ENCODE results near the gene RTTN.

RTTN gene

GRCh38 chr18:70085641-70086040 lies 119.8 kb downstream of the RTTN start:
- no peak for DNase-seq (ENCODE audit: low read depth, low spot score)

GRCh38 chr18:70082430-70082829 lies 123.1 kb downstream of the RTTN start:
- no peak for DNase-seq (ENCODE audit: low read depth, low spot score)

- no peak for DNase-seq (ENCODE audit: low read depth, low spot score)
Observed at GRCh38 chr18:70078106-70078505, 127.4 kb downstream of the RTTN start.

GRCh38 chr18:70075906-70076305 lies 129.6 kb downstream of the RTTN start:
- no peak for DNase-seq (ENCODE audit: low read depth, low spot score)

DNA sequence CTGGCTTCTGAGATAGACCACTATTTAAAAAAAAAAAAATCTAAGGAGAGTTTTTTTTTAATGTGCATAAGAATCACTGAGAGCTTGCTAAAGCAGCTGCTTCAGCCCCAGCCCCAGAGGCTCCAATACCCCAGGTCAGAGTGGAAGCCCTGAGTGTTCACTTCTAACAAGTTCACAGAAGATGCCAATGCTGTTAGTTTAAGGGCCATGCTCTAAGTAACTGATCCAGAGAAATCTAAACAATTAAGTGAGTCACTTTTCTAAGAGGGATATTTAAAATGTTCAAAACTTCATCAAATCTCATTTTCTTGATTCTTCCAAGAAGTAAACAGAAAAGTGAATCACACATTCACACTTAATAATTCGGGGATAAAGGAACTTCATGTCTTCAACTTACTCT lies 131.4 kb downstream of the RTTN start:
- DNase-seq (ENCODE audit: low read depth, low spot score): peak; percentile 4

DNA sequence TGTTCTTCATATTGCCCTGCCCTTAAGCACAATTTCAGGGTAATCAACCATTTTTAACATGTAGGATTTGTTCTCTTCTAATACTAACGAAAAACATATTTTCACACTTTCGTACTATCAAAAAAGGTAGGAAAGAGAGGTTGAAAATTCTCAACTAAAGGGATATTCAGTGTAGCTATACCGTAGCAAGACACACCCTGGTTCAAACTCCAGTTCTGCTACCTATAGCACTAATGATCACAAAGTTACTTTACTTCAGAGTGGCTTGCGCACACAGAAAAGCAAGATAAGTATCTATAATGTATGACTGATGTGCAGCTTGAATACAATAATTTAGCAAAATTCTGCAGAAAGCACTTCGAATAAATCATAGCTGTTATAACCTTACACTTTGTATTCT lies 132.1 kb downstream of the RTTN start:
- DNase-seq (ENCODE audit: low read depth, low spot score): no peak

GRCh38 chr18:70072678-70073077 lies 132.8 kb downstream of the RTTN start:
- DNase-seq (ENCODE audit: low read depth, low spot score): peak; percentile 49

DNA sequence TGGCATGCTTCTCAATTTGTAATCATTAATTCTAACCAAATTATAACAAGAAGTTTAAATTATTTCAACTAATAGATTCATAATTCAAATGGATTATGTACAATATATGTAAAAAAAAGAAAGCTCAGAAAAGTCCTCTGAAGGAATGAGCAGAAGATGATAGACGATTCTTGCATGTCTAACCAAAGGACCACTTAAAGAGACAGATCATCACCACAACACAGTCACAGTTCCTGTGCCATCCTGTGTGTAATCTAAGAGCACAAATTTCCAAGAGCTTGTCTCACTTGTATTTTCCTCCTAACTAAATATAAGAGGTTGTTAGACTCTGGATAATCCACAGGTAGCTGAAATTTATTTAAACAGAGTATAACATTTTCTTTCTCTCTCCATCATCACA lies 135.5 kb downstream of the RTTN start:
- DNase-seq (ENCODE audit: low read depth, low spot score): no peak

DNA sequence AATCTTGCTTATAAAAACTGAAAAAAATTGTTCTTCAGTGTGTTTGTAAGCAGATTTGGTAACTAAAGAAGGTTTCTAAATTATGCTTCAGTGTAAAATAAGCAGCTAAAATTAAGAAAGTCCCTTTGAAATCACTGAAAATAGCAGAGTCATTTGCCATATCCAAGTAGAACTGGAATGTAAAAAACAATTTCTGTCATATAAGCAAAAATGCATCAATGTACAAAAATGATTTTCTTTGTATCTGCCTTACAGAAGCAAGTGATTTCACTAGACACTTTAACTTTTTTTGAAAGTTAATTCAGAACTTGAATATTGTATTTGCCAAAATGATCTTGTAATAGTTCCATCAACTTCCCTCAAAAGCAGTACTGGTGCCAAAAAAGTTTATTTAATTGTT lies 136.1 kb downstream of the RTTN start:
- DNase-seq (ENCODE audit: low read depth, low spot score): no peak

- DNase-seq (ENCODE audit: low read depth, low spot score): no peak
Observed at GRCh38 chr18:70068981-70069380, 136.5 kb downstream of the RTTN start.

DNA sequence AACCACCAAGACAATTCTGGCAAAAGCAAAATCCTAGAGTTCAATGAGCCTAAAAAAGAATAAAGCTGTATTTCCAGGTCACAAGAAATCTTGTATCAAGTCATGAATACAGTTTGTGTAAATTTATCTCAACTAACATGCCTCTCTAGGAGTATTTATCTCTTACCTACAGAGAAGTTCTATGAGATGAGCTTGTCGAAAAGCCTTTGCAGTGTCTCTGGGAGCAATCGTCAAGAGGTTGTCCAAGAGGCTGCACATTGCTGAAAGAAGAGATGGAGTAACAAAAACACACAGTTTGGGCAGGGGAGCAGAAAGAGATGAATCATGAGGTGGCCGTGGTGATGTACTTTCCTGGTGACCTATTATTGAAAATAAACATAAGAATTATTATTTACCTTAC lies 145.8 kb downstream of the RTTN start:
- no peak for DNase-seq (ENCODE audit: low read depth, low spot score)

DNA sequence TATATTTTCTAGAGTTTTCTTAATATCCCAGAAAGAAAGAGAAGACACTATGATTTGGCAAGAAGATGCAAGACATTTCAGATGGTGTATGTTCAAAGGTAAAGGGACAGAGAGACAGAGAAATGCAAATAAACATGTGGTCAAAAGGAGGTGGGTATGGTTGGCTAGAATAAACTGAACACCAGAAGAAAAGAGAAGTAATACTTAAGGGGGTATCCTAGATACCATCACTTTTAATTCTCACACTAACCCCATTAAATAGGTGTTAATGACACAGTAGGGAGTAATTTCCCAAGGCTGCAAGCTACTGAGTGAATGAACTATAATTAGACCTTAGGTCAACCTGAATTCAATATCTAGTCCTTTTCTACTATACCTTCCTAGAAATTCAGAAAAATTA lies 146.6 kb downstream of the RTTN start:
- no peak for DNase-seq (ENCODE audit: low read depth, low spot score)

DNA sequence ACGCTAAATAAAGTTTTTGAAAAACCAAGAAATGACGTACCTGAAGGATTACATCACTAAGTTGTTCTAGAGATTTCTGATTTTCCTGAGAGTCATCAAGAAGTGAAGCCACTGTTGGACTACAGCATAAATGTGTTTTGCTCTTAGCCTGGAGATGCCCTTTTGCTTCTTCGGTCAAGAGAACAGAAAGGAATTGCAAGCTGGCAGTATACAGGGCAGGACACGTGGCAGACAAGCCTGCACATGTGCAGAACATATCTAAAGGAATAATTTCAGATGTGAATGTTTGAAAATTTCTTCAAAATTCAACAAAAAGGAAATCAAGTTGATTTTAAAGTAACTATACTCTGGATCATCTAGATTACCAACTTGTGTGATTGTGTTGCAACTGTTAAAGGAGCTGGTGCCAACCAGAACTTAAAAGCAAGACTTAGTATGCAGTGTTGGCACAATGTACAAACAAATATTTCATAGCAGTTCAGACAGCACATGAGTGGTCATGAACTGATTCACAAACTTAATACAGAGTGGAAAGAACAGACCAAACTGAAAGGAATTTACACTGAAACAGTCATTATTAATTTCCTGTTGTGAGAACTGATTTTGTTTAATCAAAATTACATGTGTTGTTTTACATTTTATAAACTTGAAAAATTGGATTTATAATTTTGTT lies 157.4 kb downstream of the RTTN start:
- peak; percentile 50 for DNase-seq (ENCODE audit: low read depth, low spot score)

DNA sequence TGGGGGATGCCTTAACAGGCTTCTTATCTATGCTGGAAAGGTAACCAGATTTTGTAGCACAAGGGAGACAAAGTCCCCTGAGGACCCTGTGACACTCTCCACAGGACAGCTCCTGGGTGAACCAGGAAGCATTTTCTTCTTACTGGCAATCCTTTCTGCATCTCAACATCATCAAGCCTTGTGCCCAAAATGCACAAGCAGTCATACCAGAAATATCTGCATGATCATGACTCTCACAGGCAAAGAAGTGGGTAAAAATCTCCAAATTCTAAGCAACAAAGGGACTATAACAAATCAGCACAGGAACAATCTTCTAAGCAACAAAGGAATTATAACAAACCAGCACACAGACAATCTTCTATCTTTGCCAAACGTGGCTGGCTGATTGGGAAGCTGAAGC lies 158.7 kb downstream of the RTTN start:
- peak; percentile 15 for DNase-seq (ENCODE audit: low read depth, low spot score)

- peak; percentile 13 for DNase-seq (ENCODE audit: low read depth, low spot score)
Observed at GRCh38 chr18:70046207-70046606, 159.3 kb downstream of the RTTN start.

GRCh38 chr18:70044632-70045031 lies 160.9 kb downstream of the RTTN start:
- DNase-seq (ENCODE audit: low read depth, low spot score): peak; percentile 72

- DNase-seq (ENCODE audit: low read depth, low spot score): no peak
Observed at GRCh38 chr18:70041459-70042050, 163.9 kb downstream of the RTTN start.

DNA sequence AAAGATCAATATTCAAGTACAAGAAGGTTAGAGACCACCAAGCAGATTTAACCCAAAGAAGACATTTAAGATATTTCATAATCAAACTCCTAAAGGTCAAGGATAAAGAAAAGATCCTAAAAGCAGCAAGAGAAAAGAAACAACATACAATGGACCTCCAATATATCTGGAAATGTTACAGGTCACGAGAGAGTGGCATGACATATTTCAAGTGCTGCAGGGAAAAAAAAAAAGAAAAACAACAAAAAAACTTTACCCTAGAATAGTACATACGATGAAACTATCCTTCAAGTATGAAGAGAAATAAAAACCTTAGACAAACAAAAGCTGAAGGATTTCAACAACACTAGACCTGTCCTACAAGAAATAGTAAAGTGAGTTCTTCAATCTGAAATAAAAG lies 166.3 kb downstream of the RTTN start:
- no peak for DNase-seq (ENCODE audit: low read depth, low spot score)

DNA sequence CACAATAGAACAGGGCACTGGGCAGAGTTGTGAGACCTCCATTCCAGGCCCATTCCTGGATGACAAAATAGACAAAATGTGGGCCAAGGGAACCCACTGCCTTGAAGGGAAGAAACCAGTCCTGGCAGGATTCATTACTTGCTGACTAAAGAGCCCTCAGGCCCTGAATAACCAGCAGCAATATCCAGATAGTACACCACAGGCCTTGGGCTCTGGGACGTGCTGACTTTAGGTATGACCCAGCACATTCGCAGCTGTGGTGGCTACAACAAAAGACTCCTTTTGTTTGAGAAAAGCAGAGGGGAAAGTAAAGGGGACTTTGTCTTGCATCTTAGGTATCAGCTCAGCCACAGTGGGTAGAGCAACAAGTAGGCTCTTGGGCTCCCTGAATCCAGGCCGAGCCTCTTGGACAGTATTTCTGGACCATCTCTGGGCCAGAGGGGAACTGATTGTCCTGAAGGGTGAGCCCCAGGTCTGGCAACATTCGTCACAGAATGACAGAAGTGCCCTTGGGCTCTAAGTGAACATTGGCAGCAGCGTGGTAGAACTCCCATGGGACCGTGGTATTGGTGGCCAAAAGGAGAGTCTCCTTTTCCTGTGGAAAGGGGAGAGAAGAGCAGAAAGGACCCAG lies 167.9 kb downstream of the RTTN start:
- DNase-seq (ENCODE audit: low read depth, low spot score): no peak

DNA sequence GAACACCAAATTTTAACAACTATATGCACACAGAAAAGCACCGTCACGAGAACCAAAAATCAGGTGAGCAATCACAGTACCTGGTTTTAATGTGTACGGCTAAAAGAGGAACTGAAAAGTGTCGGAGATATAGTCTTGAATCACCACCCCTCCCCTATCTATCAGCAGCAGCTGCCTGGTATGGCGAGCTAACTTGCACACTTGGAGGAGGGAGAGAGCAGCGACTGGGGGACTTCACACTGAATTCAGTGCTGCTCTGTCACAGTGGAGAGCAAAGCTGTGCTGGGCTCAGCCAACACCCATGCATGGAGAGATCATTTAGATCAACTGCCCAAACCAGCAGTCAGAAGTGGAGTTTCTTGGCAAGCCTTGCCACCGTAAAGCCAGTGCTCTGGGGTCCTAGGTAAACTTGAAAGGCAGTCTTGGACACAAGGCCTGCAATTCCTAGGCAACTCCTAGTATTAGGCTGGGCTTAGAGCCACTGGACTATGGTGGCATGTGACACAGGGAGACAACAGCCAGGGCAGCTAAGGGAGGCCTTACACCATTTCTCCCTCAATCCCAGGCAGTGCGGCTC lies 168.6 kb downstream of the RTTN start:
- no peak for DNase-seq (ENCODE audit: low read depth, low spot score)

GRCh38 chr18:70036168-70036567 lies 169.3 kb downstream of the RTTN start:
- no peak for DNase-seq (ENCODE audit: low read depth, low spot score)

DNA sequence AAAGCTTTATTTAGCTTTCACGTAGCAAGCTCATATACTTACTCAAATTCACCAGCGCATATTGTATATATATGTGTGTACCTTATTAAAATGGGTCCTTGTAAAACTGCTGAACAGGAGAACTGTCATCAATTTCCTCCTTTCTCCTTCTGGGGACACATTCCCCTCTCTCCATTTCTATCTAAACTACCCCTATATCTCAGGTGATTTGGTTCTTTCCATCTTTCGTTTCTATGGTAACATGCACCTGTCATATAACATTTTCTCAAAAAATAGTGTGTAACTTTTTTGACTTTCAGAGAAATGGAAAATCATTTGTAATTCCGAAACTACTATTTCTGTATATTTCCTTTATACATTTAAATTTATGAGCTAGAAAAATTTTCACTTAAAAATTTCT lies 174.3 kb downstream of the RTTN start:
- DNase-seq (ENCODE audit: low read depth, low spot score): no peak

- DNase-seq (ENCODE audit: low read depth, low spot score): no peak
Observed at GRCh38 chr18:70030728-70031127, 174.8 kb downstream of the RTTN start.
